Kidney (tissue), 14 donors: ENCODE results near the gene SH3BP5L. TPM values are rescaled to one million over a fixed set of nuclear protein-coding genes. Genes with fewer than 3 reads are reported as not detected.
A peak's percentile ranks its signal among the peaks of the same experiment; 100 is the strongest.

Source experiments
- DNase-seq, 5 donors: peaks; one replicate each; pipeline ENCODE4 v3.0.0-alpha.2; 2013 to 2020
- FAIRE-seq: peaks from 2 replicates; lab custom pipeline; 2012; peaks lifted over from hg19 to GRCh38; lab: Jason Lieb, UNC
- H3K27ac ChIP-seq, 2 donors: one replicate each; pipeline ENCODE4 v1.7.0; 2013; ENCODE audit warnings: low read depth in 2 of 2, low read length in 2 of 2, inconsistent platforms in 1 of 2
- H3K27me3 ChIP-seq: one replicate; pipeline ENCODE4 v1.7.1; 2013; ENCODE audit warnings: low read length, inconsistent platforms; ENCODE audit not compliant: control insufficient read depth, insufficient read depth
- H3K36me3 ChIP-seq, 3 donors: one replicate each; pipeline versions ENCODE4 v1.7.0 to v1.7.1; 2013; ENCODE audit warnings: low read length in 3 of 3, control low read depth in 1 of 3, inconsistent platforms in 1 of 3; ENCODE audit not compliant: insufficient read depth in 3 of 3, control insufficient read depth in 2 of 3
- H3K4me1 ChIP-seq, 3 donors: one replicate each; pipeline versions ENCODE4 v1.7.0 to v1.7.1; 2013; ENCODE audit warnings: low read length in 3 of 3, inconsistent platforms in 1 of 3, low read depth in 1 of 3; ENCODE audit not compliant: control insufficient read depth in 2 of 3, insufficient read depth in 2 of 3
- H3K4me3 ChIP-seq, 3 donors: one replicate each; pipeline versions ENCODE4 v1.7.0 to v1.8.1; 2013; ENCODE audit warnings: low read length in 3 of 3, control low read depth in 1 of 3, inconsistent platforms in 1 of 3
- H3K9ac ChIP-seq, 3 donors: one replicate each; pipeline versions ENCODE4 v1.7.0 to v1.7.1; 2013; ENCODE audit warnings: low read length in 3 of 3, control low read depth in 1 of 3, inconsistent platforms in 1 of 3
- H3K9me3 ChIP-seq, 3 donors: one replicate each; pipeline versions ENCODE4 v1.7.0 to v1.7.1; 2013; ENCODE audit warnings: low read length in 3 of 3, control low read depth in 1 of 3, inconsistent platforms in 1 of 3; ENCODE audit not compliant: control insufficient read depth in 2 of 3, insufficient read depth in 1 of 3
- intact Hi-C: fragments of 100-400 bp; cut with DNase I; formaldehyde crosslinking; loops from one replicate; pipeline ENCODE4 v1.11.1; 2022
- polyA plus RNA-seq: library from polyadenylated mRNA; stranded (reverse); fragments of 350-450 nt; fragmentation: Illumina TruSeq; extraction: RNeasy Lipid Tissue Mini Kit (QIAGEN cat#74804); gene quantifications from one replicate; pipeline ENCODE4 v1.2.3, GENCODE V29; 2014; ENCODE audit warnings: low read depth, low replicate concordance; ENCODE audit not compliant: insufficient read depth
- total RNA-seq: library from RNA; stranded (reverse); fragmentation: NEBNext Ultra II Directional; extraction: Animal tissue kit (Norgen Biotek cat#: 25700); gene quantifications from one replicate; pipeline ENCODE4 v1.2.1, GENCODE V29; 2021
- TF ChIP-seq, protein P1 (sequence below): IDR thresholded peaks from 3 replicates; pipeline ENCODE4 v1.5.1; 2012; ENCODE audit warnings: mild to moderate bottlenecking, moderate library complexity, borderline replicate concordance; ENCODE audit not compliant: insufficient read depth; ENCODE audit errors: extremely low read depth
- donor health status: control.
- donor health status: control.
- donor health status: control.
- donor health status: control.
- donor health status: control.
- donor health status: DM: yes; HTN: yes; CAD: no.
- donor health status: Normal renal cell carcinoma (clear cell type).

Gene SH3BP5L
- total and polyA plus RNA-seq, 2 donors from 2014 or later = 16.6 to 24.9 TPM

DNA sequence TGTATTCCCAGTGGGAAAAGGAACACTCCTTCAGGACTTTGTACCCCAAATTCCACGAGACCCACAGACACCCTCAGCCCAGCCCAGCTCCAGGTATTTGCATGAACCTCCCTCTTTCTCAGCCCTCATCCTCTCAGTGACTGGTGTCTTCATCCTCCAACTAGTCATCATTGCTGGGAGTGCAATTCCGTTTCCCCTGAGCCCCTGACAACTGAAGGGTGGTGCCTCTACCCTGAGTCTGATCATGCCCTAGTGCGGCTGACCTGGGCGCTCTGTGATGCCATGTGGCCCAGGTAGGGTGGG lies 36.9 kb upstream of the SH3BP5L start:
- TF ChIP-seq, protein P1, sequence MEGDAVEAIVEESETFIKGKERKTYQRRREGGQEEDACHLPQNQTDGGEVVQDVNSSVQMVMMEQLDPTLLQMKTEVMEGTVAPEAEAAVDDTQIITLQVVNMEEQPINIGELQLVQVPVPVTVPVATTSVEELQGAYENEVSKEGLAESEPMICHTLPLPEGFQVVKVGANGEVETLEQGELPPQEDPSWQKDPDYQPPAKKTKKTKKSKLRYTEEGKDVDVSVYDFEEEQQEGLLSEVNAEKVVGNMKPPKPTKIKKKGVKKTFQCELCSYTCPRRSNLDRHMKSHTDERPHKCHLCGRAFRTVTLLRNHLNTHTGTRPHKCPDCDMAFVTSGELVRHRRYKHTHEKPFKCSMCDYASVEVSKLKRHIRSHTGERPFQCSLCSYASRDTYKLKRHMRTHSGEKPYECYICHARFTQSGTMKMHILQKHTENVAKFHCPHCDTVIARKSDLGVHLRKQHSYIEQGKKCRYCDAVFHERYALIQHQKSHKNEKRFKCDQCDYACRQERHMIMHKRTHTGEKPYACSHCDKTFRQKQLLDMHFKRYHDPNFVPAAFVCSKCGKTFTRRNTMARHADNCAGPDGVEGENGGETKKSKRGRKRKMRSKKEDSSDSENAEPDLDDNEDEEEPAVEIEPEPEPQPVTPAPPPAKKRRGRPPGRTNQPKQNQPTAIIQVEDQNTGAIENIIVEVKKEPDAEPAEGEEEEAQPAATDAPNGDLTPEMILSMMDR = no peak
- H3K27ac ChIP-seq = no peak overlapping the region
- intact Hi-C loops = no loop called here
- H3K4me3 ChIP-seq = peak overlapping the region in 2 of 3 donors; percentile 75 to 76
- no peak for FAIRE-seq
- H3K4me1 ChIP-seq = peaks cover 0 to 24% (median 4%) of the 10 kb centered on the region in 3 donors
- no peak for DNase-seq
- H3K9ac ChIP-seq = peak overlapping the region in 2 of 3 donors; percentile 45 to 70
- no peaks in the 10 kb centered on the region for H3K27me3 ChIP-seq
- H3K9me3 ChIP-seq = no peaks in the 10 kb centered on the region
- no peaks in the 10 kb centered on the region for H3K36me3 ChIP-seq

DNA sequence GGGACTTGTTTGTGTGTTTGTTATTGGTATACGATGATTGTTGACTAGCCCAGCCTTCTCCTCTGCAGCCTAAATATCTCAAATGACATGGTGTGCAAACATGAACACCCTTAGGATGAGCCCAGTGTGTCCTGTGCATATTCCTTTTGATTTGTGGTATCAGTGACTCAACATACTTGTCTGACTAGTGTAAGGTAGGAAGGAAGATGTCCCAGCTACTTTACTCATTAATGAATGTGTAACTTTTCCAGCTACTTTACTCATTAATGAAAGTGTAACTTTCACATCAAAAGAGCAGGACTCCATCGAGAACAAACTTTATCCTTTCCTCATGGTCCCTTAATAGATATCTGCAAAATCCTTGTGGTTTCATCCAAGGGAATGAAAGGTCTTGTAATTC lies 35.9 kb upstream of the SH3BP5L start:
- FAIRE-seq = no peak
- no peak overlapping the region for H3K27ac ChIP-seq

DNA sequence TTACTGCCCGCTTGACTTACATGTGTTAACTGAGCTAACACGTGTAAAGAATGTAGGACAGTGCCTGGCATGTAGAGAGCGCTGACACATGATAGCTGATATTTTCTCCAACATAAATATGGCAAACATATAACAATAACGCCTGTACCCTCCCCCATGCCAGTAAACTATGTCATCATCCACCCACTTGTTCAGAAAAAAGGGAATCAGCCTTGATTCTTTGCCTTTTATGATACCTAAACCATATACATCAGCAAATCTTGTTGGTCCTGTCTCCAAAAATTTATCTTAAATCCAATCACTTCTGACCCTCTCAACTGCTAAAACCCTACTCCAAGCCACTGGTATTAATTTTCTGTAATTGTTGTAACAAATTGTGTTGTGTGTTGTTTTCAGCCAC lies 34.3 kb upstream of the SH3BP5L start:
- H3K9ac ChIP-seq = no peak overlapping the region
- no peaks in the 10 kb centered on the region for H3K9me3 ChIP-seq
- H3K4me1 ChIP-seq = peaks cover 0 to 27% (median 4%) of the 10 kb centered on the region in 3 donors
- H3K4me3 ChIP-seq = no peak overlapping the region
- no peaks in the 10 kb centered on the region for H3K27me3 ChIP-seq
- intact Hi-C loops = no loop called here
- peaks cover 0 to under 1% (median 0%) of the 10 kb centered on the region in 3 donors for H3K36me3 ChIP-seq
- FAIRE-seq (no peak), DNase-seq (no peak)
- TF ChIP-seq, protein P1 = no peak
- H3K27ac ChIP-seq = no peak overlapping the region

More for the DNA sequence above, 35.9 kb upstream of the SH3BP5L start:
- H3K9me3 ChIP-seq = no peaks in the 10 kb centered on the region
- no peak for DNase-seq
- H3K27me3 ChIP-seq = no peaks in the 10 kb centered on the region
- H3K36me3 ChIP-seq = no peaks in the 10 kb centered on the region
- TF ChIP-seq, protein P1 = no peak
- intact Hi-C loops = no loop called here
- H3K4me3 ChIP-seq = no peak overlapping the region
- H3K4me1 ChIP-seq = peaks cover 0 to 27% (median 4%) of the 10 kb centered on the region in 3 donors
- H3K9ac ChIP-seq = no peak overlapping the region
